Measurements from ENCODE around the gene IRAK2. TPM values are rescaled to one million over a fixed set of nuclear protein-coding genes. Genes with fewer than 3 reads are reported as not detected.

The IRAK2 gene
- total RNA-seq, 1 donor from 2014 or later: 0.44 TPM

GRCh38 chr3:10233988-10234387 is 69.3 kb downstream of the IRAK2 start:
- Mint-ChIP-seq H3K4me1 (no peaks in the 10 kb centered on the region), H3K27ac (ENCODE audit: unreplicated experiment) (no peak overlapping the region), H3K9me3 (peaks cover 2% of the 10 kb centered on the region), H3K4me3 (no peak overlapping the region), H3K27me3 (ENCODE audit: low read depth) (no peaks in the 10 kb centered on the region), H3K36me3 (ENCODE audit: low read depth) (no peaks in the 10 kb centered on the region)
- DNase-seq (ENCODE audit: low read depth, low spot score): no peak
- TF ChIP-seq CTCF (conservative IDR thresholded peaks at IDR 0.05): no peak

- no peak overlapping the region for H3K27ac Mint-ChIP-seq (ENCODE audit: unreplicated experiment)
- no peak for DNase-seq (ENCODE audit: low read depth, low spot score)
- TF ChIP-seq CTCF (conservative IDR thresholded peaks at IDR 0.05): no peak
Measured at GRCh38 chr3:10234526-10235230, 70.0 kb downstream of the IRAK2 start.

GRCh38 chr3:10235551-10235950 is 70.8 kb downstream of the IRAK2 start:
- no peak for TF ChIP-seq CTCF (conservative IDR thresholded peaks at IDR 0.05)
- Mint-ChIP-seq H3K27me3 (ENCODE audit: low read depth) (no peaks in the 10 kb centered on the region), H3K36me3 (ENCODE audit: low read depth) (no peaks in the 10 kb centered on the region), H3K9me3 (peaks cover 2% of the 10 kb centered on the region), H3K27ac (ENCODE audit: unreplicated experiment) (no peak overlapping the region), H3K4me3 (no peak overlapping the region), H3K4me1 (no peaks in the 10 kb centered on the region)
- DNase-seq (ENCODE audit: low read depth, low spot score): no peak

More at GRCh38 chr3:10234526-10235230, 70.0 kb downstream of the IRAK2 start:
- no peak overlapping the region for H3K4me3 Mint-ChIP-seq
- H3K9me3 Mint-ChIP-seq: peaks cover 2% of the 10 kb centered on the region
- no peaks in the 10 kb centered on the region for H3K36me3 Mint-ChIP-seq (ENCODE audit: low read depth)
- H3K4me1 Mint-ChIP-seq: no peaks in the 10 kb centered on the region
- no peaks in the 10 kb centered on the region for H3K27me3 Mint-ChIP-seq (ENCODE audit: low read depth)

- Mint-ChIP-seq H3K27ac (ENCODE audit: unreplicated experiment) (no peak overlapping the region), H3K4me3 (no peak overlapping the region), H3K36me3 (ENCODE audit: low read depth) (no peaks in the 10 kb centered on the region), H3K4me1 (no peaks in the 10 kb centered on the region), H3K27me3 (ENCODE audit: low read depth) (no peaks in the 10 kb centered on the region), H3K9me3 (peaks cover 2% of the 10 kb centered on the region)
- no peak for TF ChIP-seq CTCF (conservative IDR thresholded peaks at IDR 0.05)
- DNase-seq (ENCODE audit: low read depth, low spot score): no peak
Measured at GRCh38 chr3:10238345-10239183, 73.8 kb downstream of the IRAK2 start.

- TF ChIP-seq CTCF (conservative IDR thresholded peaks at IDR 0.05): no peak
- Mint-ChIP-seq H3K4me1 (no peaks in the 10 kb centered on the region), H3K27me3 (ENCODE audit: low read depth) (no peaks in the 10 kb centered on the region), H3K27ac (ENCODE audit: unreplicated experiment) (no peak overlapping the region), H3K4me3 (no peak overlapping the region), H3K36me3 (ENCODE audit: low read depth) (no peaks in the 10 kb centered on the region), H3K9me3 (peaks cover 12% of the 10 kb centered on the region)
- no peak for DNase-seq (ENCODE audit: low read depth, low spot score)
Measured at GRCh38 chr3:10240799-10241198, 76.1 kb downstream of the IRAK2 start.

All from neural crest cell (in vitro differentiated cells).